Brain microvascular endothelial cell (primary cell): ENCODE data around the gene RGCC.

ENCODE experiments used
- DNase-seq: peaks from one replicate; pipeline ENCODE4 v3.0.0-alpha.2; 2020
- H3K27ac ChIP-seq: fragments of 250-450 bp; sonication (Bioruptor Pico); 2 replicates; pipeline ENCODE4 v1.5.1; 2020; ENCODE audit warnings: mild to moderate bottlenecking, moderate library complexity
- H3K27me3 ChIP-seq: fragments of 250-450 bp; sonication (Bioruptor Pico); replicated peaks from 2 replicates; pipeline ENCODE4 v1.5.1; 2020; ENCODE audit warnings: mild to moderate bottlenecking
- H3K36me3 ChIP-seq: fragments of 250-450 bp; sonication (Bioruptor Pico); replicated peaks from 2 replicates; pipeline ENCODE4 v1.5.1; 2020; ENCODE audit warnings: mild to moderate bottlenecking
- H3K4me3 ChIP-seq: 2 replicates; pipeline ENCODE4 v1.5.1; 2011; ENCODE audit warnings: low read depth, mild to moderate bottlenecking, control low read depth, low read length, moderate library complexity
- in situ Hi-C: cut with HindIII; loops from 2 replicates; pipeline ENCODE4 v1.10.0; 2017; ENCODE audit warnings: low sequenced_read_pairs, low pct_ligation_motif_present
- TF ChIP-seq, protein P1 (sequence below): IDR thresholded peaks from 2 replicates; pipeline ENCODE4 v1.5.1; 2011; ENCODE audit warnings: low read depth, mild to moderate bottlenecking, moderate library complexity, low read length, control low read depth, inconsistent platforms; ENCODE audit errors: missing control alignments

The RGCC gene, protein sequence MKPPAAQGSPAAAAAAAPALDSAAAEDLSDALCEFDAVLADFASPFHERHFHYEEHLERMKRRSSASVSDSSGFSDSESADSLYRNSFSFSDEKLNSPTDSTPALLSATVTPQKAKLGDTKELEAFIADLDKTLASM

DNA sequence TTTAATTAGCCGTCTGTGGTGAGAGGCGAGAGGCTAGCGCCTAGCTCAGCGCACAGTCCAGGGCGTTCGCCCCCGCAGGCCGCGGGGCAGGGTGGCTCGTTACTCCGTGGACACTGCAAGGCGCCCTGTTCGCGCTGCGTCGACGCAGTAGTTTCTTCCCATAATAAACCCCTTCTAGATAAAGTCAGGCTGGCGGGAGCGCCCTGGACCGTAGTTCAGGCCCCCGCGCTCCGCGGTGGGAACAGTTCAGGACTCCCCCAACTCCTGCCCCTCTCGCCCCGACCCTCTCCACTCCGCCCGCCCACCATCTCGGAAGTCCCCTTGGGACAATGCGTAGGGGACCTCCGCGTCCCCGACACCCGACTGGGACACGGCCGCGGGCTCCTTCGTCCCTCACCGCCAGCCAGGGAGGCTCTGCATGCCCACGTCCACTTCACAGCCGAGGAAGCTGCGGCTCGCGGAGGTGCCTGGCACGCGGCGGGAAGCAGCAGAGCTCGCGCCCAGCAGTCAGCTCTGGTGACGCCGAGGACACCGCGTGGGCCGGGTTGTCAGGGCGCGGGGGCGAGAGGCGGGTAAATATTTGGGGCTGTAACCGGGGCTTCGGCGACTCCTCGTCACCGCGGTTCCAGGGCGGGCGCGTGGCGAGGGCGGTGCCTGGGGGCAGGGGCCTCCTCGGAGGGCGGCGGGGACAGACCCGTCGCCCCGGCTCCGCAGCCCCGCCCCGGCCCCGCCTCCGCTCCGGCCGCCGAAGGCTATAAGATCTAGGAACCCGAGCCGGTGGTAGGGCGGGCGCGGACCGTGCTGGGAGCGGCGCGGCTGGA, at the start of gene RGCC:
Gene RGCC (plus strand): TSS at position 783 of the 821 bp plus-strand sequence. CDS start 158 bp downstream, outside the sequence.
- in situ Hi-C loops = no loop called here
- H3K36me3 ChIP-seq = no peaks in the 10 kb centered on the region

DNA sequence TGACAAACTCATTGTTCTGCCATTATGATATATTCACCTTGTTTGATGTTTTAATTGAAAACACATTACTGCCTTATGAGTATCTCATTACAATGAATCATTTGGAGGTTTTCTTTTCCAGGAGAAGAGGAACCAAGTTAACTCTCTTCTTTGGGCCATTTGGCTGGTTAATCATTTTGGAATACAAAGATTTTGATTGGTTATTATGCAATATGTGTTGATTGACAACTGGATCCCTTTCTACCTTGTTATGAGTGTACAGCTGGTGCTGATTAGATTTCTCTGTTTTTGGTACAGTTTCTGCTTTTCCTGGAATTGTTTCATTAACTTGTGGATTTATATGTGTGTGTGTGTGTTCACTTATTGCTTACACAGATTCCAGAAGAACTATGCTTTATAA, 49.2 kb upstream of the RGCC start:
- Histone ChIP-seq H3K27ac (no peak overlapping the region), H3K27me3 (no peaks in the 10 kb centered on the region), H3K36me3 (no peaks in the 10 kb centered on the region), H3K4me3 (no peak overlapping the region)
- no peak for DNase-seq
- in situ Hi-C loops = no loop called here
- TF ChIP-seq, protein P1, sequence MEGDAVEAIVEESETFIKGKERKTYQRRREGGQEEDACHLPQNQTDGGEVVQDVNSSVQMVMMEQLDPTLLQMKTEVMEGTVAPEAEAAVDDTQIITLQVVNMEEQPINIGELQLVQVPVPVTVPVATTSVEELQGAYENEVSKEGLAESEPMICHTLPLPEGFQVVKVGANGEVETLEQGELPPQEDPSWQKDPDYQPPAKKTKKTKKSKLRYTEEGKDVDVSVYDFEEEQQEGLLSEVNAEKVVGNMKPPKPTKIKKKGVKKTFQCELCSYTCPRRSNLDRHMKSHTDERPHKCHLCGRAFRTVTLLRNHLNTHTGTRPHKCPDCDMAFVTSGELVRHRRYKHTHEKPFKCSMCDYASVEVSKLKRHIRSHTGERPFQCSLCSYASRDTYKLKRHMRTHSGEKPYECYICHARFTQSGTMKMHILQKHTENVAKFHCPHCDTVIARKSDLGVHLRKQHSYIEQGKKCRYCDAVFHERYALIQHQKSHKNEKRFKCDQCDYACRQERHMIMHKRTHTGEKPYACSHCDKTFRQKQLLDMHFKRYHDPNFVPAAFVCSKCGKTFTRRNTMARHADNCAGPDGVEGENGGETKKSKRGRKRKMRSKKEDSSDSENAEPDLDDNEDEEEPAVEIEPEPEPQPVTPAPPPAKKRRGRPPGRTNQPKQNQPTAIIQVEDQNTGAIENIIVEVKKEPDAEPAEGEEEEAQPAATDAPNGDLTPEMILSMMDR = no peak

More for the DNA sequence above, at the start of gene RGCC:
- TF ChIP-seq, protein P1 = no peak
- Histone ChIP-seq H3K27me3 (peaks cover 2% of the 10 kb centered on the region), H3K27ac (peak within 1 kb of the TSS; percentile 28), H3K4me3 (peak within 1 kb of the TSS; percentile 64)
- peak; percentile 61 for DNase-seq

DNA sequence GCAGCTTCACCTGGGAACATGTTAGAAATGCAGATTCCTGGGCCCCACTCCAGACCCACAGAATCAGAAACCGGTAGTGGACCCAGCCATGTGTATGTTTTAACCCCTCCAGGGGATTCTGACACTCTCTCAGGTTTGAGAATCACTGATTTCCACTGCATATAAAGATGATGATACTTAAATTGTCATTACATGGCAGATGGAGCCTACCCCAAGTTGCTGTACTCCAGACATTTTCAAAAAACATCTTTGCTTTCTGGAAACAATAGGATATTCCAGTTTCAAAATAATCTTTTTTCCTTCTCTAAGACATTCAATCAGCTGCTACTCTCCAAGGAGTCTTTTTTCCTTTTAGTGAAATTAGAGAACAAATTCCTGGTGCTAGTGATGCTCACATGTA, 48.6 kb upstream of the RGCC start:
- no peak overlapping the region for H3K27ac ChIP-seq
- no peaks in the 10 kb centered on the region for H3K27me3 ChIP-seq
- TF ChIP-seq, protein P1 = no peak
- in situ Hi-C loops = no loop called here
- H3K36me3 ChIP-seq = no peaks in the 10 kb centered on the region
- DNase-seq = no peak
- H3K4me3 ChIP-seq = no peak overlapping the region

DNA sequence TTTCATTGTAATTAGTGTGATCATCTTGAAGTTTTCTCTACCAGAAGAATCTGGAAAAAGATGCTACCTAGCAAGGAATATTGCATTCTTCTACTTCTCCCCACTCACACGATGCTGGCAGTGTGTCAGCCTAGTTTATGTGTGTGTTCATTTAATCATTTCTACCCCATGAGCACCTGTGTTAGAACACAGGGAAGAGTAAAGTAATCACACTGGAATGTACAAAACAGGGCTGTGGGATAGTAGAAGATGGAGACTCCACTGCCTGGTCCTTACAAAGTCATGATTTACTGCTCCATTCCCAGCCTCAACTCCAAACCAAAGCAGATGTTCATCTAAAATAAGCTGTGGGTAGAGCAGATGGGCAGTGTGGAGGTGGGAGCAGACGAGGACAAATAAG, 47.7 kb upstream of the RGCC start:
- no peaks in the 10 kb centered on the region for H3K27me3 ChIP-seq
- in situ Hi-C loops = no loop called here

DNA sequence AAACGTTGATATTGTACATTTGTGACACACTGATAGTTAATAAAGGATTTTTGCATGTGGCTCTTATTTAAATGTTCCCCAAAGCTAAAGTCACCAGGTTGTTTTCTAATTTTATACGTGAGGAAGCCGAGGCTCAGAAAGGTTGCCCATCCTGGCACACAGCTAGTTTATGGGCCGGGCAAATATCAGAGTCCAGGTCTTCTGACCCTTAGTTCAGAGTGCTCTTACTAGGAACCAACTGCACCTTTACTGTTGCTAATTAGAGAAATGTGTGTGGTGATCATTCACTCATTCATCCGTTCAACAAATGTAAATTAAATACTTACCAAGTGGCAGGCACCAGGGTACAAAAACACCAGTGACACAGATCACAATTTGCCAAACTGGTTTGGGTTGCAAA, 46.3 kb upstream of the RGCC start:
- no peaks in the 10 kb centered on the region for H3K27me3 ChIP-seq
- in situ Hi-C loops = no loop called here
- DNase-seq = no peak
- TF ChIP-seq, protein P1 = no peak
- no peak overlapping the region for H3K4me3 ChIP-seq
- no peak overlapping the region for H3K27ac ChIP-seq
- no peaks in the 10 kb centered on the region for H3K36me3 ChIP-seq

More for the DNA sequence above, 47.7 kb upstream of the RGCC start:
- Histone ChIP-seq H3K27ac (no peak overlapping the region), H3K36me3 (no peaks in the 10 kb centered on the region), H3K4me3 (no peak overlapping the region)
- DNase-seq = no peak
- TF ChIP-seq, protein P1 = no peak

DNA sequence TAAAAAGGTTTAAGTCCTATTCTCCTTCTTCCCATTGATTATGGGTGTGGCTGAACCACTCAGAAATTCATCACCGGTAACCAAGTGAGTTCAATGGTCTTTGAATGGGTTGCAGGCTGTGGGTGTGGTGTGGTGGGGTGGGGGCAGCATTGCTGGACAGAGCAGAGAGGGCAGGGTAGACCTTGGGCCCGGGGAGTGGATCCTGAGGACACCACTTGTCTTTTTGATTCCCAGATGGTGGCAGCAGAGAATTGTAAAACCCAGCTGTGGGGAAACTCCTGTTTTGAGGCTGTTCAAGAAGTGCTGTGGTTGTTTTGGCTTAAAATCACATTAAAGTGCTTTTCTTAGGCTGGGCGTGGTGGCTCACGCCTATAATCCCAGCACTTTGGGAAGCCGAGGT, 45.8 kb upstream of the RGCC start:
- TF ChIP-seq, protein P1 = peak; percentile 64
- Histone ChIP-seq H3K36me3 (no peaks in the 10 kb centered on the region), H3K27ac (no peak overlapping the region), H3K27me3 (no peaks in the 10 kb centered on the region), H3K4me3 (no peak overlapping the region)
- in situ Hi-C loops = no loop called here
- peak; percentile 62 for DNase-seq
